A673 (cell line): Measurements from ENCODE around the gene MOB3A. TPM values are rescaled to one million over a fixed set of nuclear protein-coding genes. Genes with fewer than 3 reads are reported as not detected.

Experiments used
- BruUV-seq: library from RNA; stranded (reverse); fragments of 400-500 nt; replicated peaks from 2 replicates; lab custom pipeline; 2021; lab: Mats Ljungman, UMichigan
- CTCF ChIA-PET: fragments of 300-600 bp; sonication (Branson Sonifier 250); formaldehyde crosslinking; loops from one replicate; lab custom pipeline; 2022; ENCODE audit warnings: antibody characterized with exemption; lab: Charles Lee
- POLR2A ChIA-PET: fragments of 300-600 bp; sonication (Branson Sonifier 250); formaldehyde crosslinking; loops from one replicate; lab custom pipeline; 2022; ENCODE audit warnings: antibody characterized with exemption; ENCODE audit not compliant: low non-redundant PET; lab: Charles Lee
- DNase-seq: peaks from one replicate; pipeline ENCODE4 v3.0.0-alpha.2; 2015; ENCODE audit warnings: low spot score
- H3K27ac ChIP-seq: fragments of 200-600 bp; sonication (generic); 2 replicates; pipeline ENCODE4 v1.5.1; 2016; ENCODE audit warnings: mixed run types, low read depth, mild to moderate bottlenecking, mixed read lengths, antibody characterized with exemption, low read length; ENCODE audit not compliant: poor library complexity, severe bottlenecking
- H3K27me3 ChIP-seq: fragments of 200-600 bp; sonication (generic); replicated peaks from 2 replicates; pipeline ENCODE4 v1.6.1; 2017; ENCODE audit warnings: mixed run types, low read depth, mild to moderate bottlenecking, mixed read lengths, antibody characterized with exemption, low read length; ENCODE audit not compliant: insufficient read depth, poor library complexity
- H3K36me3 ChIP-seq: fragments of 200-600 bp; sonication (generic); 2 replicates; pipeline ENCODE4 v1.6.1; 2016; ENCODE audit warnings: mixed run types, mild to moderate bottlenecking, mixed read lengths, antibody characterized with exemption, low read length; ENCODE audit not compliant: insufficient read depth, poor library complexity, severe bottlenecking
- H3K4me1 ChIP-seq: fragments of 200-600 bp; sonication (generic); 2 replicates; pipeline ENCODE4 v1.6.1; 2017; ENCODE audit warnings: mixed run types, mild to moderate bottlenecking, mixed read lengths, antibody characterized with exemption, low read length; ENCODE audit not compliant: insufficient read depth, poor library complexity, severe bottlenecking
- H3K4me3 ChIP-seq: fragments of 200-600 bp; sonication (generic); 2 replicates; pipeline ENCODE4 v1.5.1; 2016; ENCODE audit warnings: low read depth, mixed run types, mild to moderate bottlenecking, mixed read lengths, low read length; ENCODE audit not compliant: poor library complexity, severe bottlenecking
- H3K9me3 ChIP-seq: fragments of 200-600 bp; sonication (generic); 2 replicates; pipeline ENCODE4 v1.6.1; 2016; ENCODE audit warnings: mixed run types, low read depth, mild to moderate bottlenecking, mixed read lengths, antibody characterized with exemption, low read length; ENCODE audit not compliant: poor library complexity, severe bottlenecking
- EZH2 ChIP-seq: fragments of 200-600 bp; sonication (generic); IDR thresholded peaks from 2 replicates; pipeline ENCODE4 v1.6.1; 2017; ENCODE audit warnings: borderline replicate concordance, low read depth, mild to moderate bottlenecking, mixed read lengths, antibody characterized with exemption, low read length; ENCODE audit not compliant: poor library complexity, severe bottlenecking
- intact Hi-C: fragments of 100-400 bp; cut with micrococcal nuclease; formaldehyde crosslinking; loops from one replicate; pipeline ENCODE4 v1.10.0; 2022; ENCODE audit not compliant: unreplicated experiment
- total RNA-seq: library from RNA; stranded (reverse); gene quantifications from 2 replicates; pipeline ENCODE4 v1.2.3, GENCODE V29; 2021
- TF ChIP-seq, protein P1 (sequence below): fragments of 300-800, 200-600 bp; sonication (generic); conservative IDR thresholded peaks from 2 replicates; pipeline ENCODE4 v1.5.1; 2017; ENCODE audit warnings: low read depth, mild to moderate bottlenecking, antibody characterized with exemption, low read length, moderate library complexity, mixed read lengths

Gene MOB3A
- total RNA-seq, 1 experiment from 2014 or later, result 40.7 TPM

DNA sequence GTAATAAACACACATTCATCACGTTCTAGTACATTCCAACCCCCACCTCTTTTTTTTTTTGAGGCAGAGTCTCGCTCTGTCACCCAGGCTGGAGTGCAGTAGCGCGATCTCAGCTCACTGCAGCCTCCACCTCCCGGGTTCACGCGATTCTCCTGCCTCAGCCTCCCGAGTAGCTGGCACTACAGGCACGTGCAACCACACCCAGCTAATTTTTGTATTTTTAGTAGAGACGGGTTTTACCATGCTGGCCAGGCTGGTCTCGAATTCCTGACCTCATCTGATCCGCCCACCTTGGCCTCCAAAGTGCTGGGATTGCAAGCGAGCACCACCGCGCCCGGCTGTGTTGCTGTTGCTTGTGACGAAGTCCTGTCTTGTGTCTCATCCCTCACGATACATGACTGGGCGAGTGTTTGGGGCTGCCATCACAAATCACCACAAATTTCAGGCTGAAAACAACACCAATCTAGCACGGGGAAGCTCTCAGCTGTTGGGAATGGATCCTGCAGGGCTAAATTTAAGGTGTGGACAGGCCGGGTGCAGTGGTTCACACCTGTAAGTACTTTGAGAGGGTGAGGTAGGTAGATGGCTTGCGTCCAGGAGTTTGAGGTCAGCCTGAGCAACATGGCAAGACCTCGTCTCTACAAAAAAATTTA is 15.7 kb downstream of the MOB3A start:
- H3K9me3 ChIP-seq, result no peaks in the 10 kb centered on the region
- no peak for DNase-seq
- no peaks in the 10 kb centered on the region for H3K4me1 ChIP-seq
- peaks cover 23% of the 10 kb centered on the region for H3K36me3 ChIP-seq
- no peak overlapping the region for H3K4me3 ChIP-seq
- no peak overlapping the region for H3K27ac ChIP-seq
- BruUV-seq, result no TSS peak
- intact Hi-C loops, result no loop called here
- ChIA-PET POLR2A (no interaction called here), CTCF (no interaction called here)
- no peaks in the 10 kb centered on the region for H3K27me3 ChIP-seq
- TF ChIP-seq, protein P1, sequence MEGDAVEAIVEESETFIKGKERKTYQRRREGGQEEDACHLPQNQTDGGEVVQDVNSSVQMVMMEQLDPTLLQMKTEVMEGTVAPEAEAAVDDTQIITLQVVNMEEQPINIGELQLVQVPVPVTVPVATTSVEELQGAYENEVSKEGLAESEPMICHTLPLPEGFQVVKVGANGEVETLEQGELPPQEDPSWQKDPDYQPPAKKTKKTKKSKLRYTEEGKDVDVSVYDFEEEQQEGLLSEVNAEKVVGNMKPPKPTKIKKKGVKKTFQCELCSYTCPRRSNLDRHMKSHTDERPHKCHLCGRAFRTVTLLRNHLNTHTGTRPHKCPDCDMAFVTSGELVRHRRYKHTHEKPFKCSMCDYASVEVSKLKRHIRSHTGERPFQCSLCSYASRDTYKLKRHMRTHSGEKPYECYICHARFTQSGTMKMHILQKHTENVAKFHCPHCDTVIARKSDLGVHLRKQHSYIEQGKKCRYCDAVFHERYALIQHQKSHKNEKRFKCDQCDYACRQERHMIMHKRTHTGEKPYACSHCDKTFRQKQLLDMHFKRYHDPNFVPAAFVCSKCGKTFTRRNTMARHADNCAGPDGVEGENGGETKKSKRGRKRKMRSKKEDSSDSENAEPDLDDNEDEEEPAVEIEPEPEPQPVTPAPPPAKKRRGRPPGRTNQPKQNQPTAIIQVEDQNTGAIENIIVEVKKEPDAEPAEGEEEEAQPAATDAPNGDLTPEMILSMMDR, result no peak
- no peak for TF ChIP-seq EZH2

DNA sequence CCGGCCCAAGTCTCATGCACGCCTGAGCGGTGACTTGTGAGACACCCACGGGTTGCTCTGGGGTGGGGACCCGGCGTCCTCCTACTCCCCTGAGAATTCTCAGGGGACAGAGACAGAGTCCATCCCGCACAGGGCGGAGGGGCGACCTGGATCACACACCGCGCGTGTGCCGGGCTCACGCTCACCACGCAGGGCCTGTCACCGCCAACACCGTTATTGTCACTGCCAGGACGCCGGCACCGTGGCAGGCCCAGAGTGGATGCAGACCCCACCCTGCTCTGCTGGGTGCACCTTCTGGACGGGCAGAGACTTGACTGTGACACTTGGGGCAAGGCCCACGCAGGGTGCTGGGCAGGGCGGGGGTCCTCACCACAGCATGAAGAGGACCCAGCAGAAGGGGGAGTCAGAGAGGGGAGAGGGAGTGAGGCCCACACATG is 16.2 kb downstream of the MOB3A start:
- ChIA-PET CTCF (no interaction called here), POLR2A (no interaction called here)
- intact Hi-C loops, result no loop called here
- DNase-seq, result no peak
- Histone ChIP-seq H3K27ac (no peak overlapping the region), H3K4me3 (no peak overlapping the region), H3K36me3 (peaks cover 20% of the 10 kb centered on the region), H3K4me1 (no peaks in the 10 kb centered on the region), H3K9me3 (no peaks in the 10 kb centered on the region), H3K27me3 (no peaks in the 10 kb centered on the region)
- TF ChIP-seq, protein P1, result no peak
- no peak for TF ChIP-seq EZH2
- BruUV-seq, result no TSS peak

GRCh38 chr19:2079076-2079864 is 16.9 kb downstream of the MOB3A start:
- Histone ChIP-seq H3K27me3 (no peaks in the 10 kb centered on the region), H3K4me3 (no peak overlapping the region), H3K27ac (no peak overlapping the region), H3K9me3 (no peaks in the 10 kb centered on the region), H3K4me1 (no peaks in the 10 kb centered on the region), H3K36me3 (peaks cover 20% of the 10 kb centered on the region)
- TF ChIP-seq, protein P1, result no peak
- TF ChIP-seq EZH2, result no peak
- DNase-seq, result no peak
- BruUV-seq, result no TSS peak
- intact Hi-C loops, result no loop called here
- POLR2A ChIA-PET, result interaction anchor here (0.6 kb wide), 1 partner anchor 15 kb away, joined by 3 read pairs; no protein-coding TSS in a partner anchor
- CTCF ChIA-PET, result no interaction called here
